ENCODE results near the gene PLA2G4D.

The PLA2G4D gene

DNA sequence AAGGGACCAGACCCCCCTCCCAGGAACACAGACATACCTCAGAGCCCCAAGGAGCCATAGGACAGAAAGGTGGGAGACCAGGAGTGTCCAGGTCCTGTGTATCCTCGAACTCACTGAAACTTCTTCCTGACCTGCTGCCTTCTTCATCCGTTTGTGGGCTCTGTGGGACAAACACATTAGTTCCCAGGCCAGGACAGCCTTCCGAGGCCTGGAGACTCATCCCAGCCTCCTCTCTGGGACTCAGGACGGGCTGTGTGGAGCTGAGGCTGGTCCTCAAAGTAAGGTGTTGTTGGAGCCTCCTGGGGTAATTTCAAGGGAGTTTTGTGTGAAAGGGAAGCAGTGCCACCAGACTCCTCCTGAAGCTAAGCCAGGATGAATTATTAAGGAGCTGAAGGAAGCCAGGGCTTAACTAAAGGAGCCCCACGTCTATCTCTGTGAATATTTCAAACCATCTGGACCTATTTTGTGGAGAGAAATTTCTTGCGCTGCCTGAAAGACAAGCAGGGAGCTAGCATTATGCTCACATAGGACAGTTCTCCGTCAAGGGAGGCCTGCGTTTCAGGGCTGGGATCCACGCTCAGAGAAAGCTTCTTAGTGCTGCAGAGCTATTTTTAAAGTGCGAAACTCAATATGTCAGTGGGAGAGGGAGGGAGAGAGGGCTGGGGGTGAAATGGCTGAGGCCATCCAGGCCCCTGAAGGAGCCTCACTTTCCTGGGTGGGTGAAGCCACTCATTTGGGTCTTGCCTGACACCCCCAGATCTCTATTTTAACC is 43.7 kb downstream of the PLA2G4D start:
- Histone ChIP-seq H3K4me3 (ENCODE audit: low read length) (no peak overlapping the region), H2AFZ (ENCODE audit: low read length) (no peak overlapping the region), H3K27ac (ENCODE audit: low read length) (no peak overlapping the region), H3F3A (ENCODE audit: insufficient read depth, low read length) (no peaks in the 10 kb centered on the region), H3K27me3 (replicated peaks; ENCODE audit: insufficient read depth, low read length) (no peaks in the 10 kb centered on the region), H4K20me1 (ENCODE audit: insufficient read depth, low read length) (no peaks in the 10 kb centered on the region), H3K4me1 (ENCODE audit: low read length) (no peaks in the 10 kb centered on the region), H3K36me3 (replicated peaks; ENCODE audit: insufficient read depth, low read length) (no peaks in the 10 kb centered on the region), H3K79me2 (ENCODE audit: low read length) (no peaks in the 10 kb centered on the region), H3K9me2 (replicated peaks; ENCODE audit: insufficient read depth, low read length) (no peaks in the 10 kb centered on the region), H3K9me3 (replicated peaks; ENCODE audit: insufficient read depth, low read length) (no peaks in the 10 kb centered on the region), H3K4me2 (ENCODE audit: low read depth, low read length) (no peak overlapping the region), H3K9ac (ENCODE audit: low read length) (no peak overlapping the region)
- TF ChIP-seq, protein P1, sequence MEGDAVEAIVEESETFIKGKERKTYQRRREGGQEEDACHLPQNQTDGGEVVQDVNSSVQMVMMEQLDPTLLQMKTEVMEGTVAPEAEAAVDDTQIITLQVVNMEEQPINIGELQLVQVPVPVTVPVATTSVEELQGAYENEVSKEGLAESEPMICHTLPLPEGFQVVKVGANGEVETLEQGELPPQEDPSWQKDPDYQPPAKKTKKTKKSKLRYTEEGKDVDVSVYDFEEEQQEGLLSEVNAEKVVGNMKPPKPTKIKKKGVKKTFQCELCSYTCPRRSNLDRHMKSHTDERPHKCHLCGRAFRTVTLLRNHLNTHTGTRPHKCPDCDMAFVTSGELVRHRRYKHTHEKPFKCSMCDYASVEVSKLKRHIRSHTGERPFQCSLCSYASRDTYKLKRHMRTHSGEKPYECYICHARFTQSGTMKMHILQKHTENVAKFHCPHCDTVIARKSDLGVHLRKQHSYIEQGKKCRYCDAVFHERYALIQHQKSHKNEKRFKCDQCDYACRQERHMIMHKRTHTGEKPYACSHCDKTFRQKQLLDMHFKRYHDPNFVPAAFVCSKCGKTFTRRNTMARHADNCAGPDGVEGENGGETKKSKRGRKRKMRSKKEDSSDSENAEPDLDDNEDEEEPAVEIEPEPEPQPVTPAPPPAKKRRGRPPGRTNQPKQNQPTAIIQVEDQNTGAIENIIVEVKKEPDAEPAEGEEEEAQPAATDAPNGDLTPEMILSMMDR (IDR thresholded peaks at IDR 0.05; ENCODE audit: low read length), result no peak
- TF ChIP-seq EZH2phosphoT487 (IDR thresholded peaks at IDR 0.05; ENCODE audit: low read length), result no peak
- TF ChIP-seq EZH2 (optimal IDR thresholded peaks at IDR 0.05; ENCODE audit: low read depth, low read length), result no peak
- DNase-seq, result no peak

DNA sequence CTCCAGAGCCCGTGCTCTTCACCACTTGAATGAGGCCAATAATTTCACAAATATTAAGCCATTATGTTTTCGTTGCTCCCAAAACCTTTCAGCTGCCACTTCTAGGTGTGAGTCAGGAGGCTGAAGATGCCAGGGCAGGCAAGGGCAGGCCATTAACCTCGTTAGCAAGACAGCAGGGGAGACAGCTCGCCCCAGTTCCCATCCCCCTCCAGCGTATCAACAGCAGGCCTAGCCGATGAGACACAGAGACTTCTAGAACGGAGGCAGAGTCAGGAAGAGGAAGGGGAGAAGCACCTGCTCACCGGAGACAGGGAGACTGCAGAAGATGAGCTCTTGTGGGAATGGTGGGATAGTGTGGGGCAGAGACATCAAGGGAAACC is 45.6 kb downstream of the PLA2G4D start:
- TF ChIP-seq EZH2 (optimal IDR thresholded peaks at IDR 0.05; ENCODE audit: low read depth, low read length), result no peak
- TF ChIP-seq EZH2phosphoT487 (IDR thresholded peaks at IDR 0.05; ENCODE audit: low read length), result no peak
- TF ChIP-seq, protein P1 (IDR thresholded peaks at IDR 0.05; ENCODE audit: low read length), result no peak
- H3K9me3 ChIP-seq (replicated peaks; ENCODE audit: insufficient read depth, low read length), result no peaks in the 10 kb centered on the region
- H3K27me3 ChIP-seq (replicated peaks; ENCODE audit: insufficient read depth, low read length), result no peaks in the 10 kb centered on the region
- H3F3A ChIP-seq (ENCODE audit: insufficient read depth, low read length), result no peaks in the 10 kb centered on the region
- no peak overlapping the region for H3K4me3 ChIP-seq (ENCODE audit: low read length)
- H3K36me3 ChIP-seq (replicated peaks; ENCODE audit: insufficient read depth, low read length), result no peaks in the 10 kb centered on the region
- H3K4me1 ChIP-seq (ENCODE audit: low read length), result no peaks in the 10 kb centered on the region
- H3K79me2 ChIP-seq (ENCODE audit: low read length), result no peaks in the 10 kb centered on the region
- no peak overlapping the region for H3K4me2 ChIP-seq (ENCODE audit: low read depth, low read length)
- H3K9ac ChIP-seq (ENCODE audit: low read length), result no peak overlapping the region
- no peak for DNase-seq
- no peak overlapping the region for H3K27ac ChIP-seq (ENCODE audit: low read length)
- H4K20me1 ChIP-seq (ENCODE audit: insufficient read depth, low read length), result no peaks in the 10 kb centered on the region
- no peaks in the 10 kb centered on the region for H3K9me2 ChIP-seq (replicated peaks; ENCODE audit: insufficient read depth, low read length)
- H2AFZ ChIP-seq (ENCODE audit: low read length), result no peak overlapping the region

DNA sequence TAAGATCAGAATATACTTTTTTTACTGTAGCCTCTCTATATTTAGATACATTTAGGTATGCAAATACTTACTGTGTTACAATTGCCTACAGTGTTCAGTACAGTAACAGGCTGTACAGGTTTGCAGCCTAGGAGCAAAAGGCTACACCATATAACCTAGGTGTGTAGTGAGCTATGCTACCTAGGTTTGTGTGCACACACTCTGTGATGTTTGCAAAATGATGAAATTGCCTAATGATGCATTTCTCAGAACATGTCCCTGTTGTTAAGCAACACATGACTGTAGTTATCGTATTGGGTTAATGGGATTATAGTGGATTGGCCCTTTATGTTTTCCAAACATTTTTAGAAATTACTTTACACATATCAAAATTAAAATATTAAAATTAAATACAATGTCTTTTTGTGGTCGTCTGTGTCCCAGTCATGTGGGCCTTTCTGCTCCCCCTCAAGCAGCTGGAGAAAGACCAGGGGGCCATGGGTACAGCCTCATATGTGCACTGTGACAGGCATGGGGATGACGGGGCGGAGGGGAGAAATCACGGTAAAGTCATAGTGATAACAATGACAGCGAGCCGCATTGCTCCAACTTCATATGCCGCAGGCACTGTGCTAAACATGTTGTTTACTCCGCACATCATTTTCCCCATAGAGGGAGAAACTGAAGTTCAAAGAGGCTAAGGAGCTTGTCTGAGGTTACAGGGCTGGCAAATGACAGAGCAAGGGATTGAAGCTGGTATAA is 46.1 kb downstream of the PLA2G4D start:
- H3K79me2 ChIP-seq (ENCODE audit: low read length), result no peaks in the 10 kb centered on the region

More for the DNA sequence above, 46.1 kb downstream of the PLA2G4D start:
- H3K36me3 ChIP-seq (replicated peaks; ENCODE audit: insufficient read depth, low read length), result no peaks in the 10 kb centered on the region
- no peaks in the 10 kb centered on the region for H3K9me2 ChIP-seq (replicated peaks; ENCODE audit: insufficient read depth, low read length)
- no peaks in the 10 kb centered on the region for H4K20me1 ChIP-seq (ENCODE audit: insufficient read depth, low read length)
- H3K27ac ChIP-seq (ENCODE audit: low read length), result no peak overlapping the region
- H2AFZ ChIP-seq (ENCODE audit: low read length), result no peak overlapping the region
- H3K9me3 ChIP-seq (replicated peaks; ENCODE audit: insufficient read depth, low read length), result no peaks in the 10 kb centered on the region
- TF ChIP-seq EZH2 (optimal IDR thresholded peaks at IDR 0.05; ENCODE audit: low read depth, low read length) (no peak), EZH2phosphoT487 (IDR thresholded peaks at IDR 0.05; ENCODE audit: low read length) (no peak)
- TF ChIP-seq, protein P1 (IDR thresholded peaks at IDR 0.05; ENCODE audit: low read length), result no peak
- no peak overlapping the region for H3K4me2 ChIP-seq (ENCODE audit: low read depth, low read length)
- H3K27me3 ChIP-seq (replicated peaks; ENCODE audit: insufficient read depth, low read length), result no peaks in the 10 kb centered on the region
- H3K9ac ChIP-seq (ENCODE audit: low read length), result no peak overlapping the region
- H3K4me1 ChIP-seq (ENCODE audit: low read length), result no peaks in the 10 kb centered on the region
- no peaks in the 10 kb centered on the region for H3F3A ChIP-seq (ENCODE audit: insufficient read depth, low read length)
- no peak overlapping the region for H3K4me3 ChIP-seq (ENCODE audit: low read length)
- DNase-seq, result no peak
